ENCODE data around the gene ALKBH4.
"Not testable (repeated sequence)": the region's sequence is repeated elsewhere in the genome, so short reads cannot be mapped to it uniquely, and the experiment has no call there.

The ALKBH4 gene

DNA sequence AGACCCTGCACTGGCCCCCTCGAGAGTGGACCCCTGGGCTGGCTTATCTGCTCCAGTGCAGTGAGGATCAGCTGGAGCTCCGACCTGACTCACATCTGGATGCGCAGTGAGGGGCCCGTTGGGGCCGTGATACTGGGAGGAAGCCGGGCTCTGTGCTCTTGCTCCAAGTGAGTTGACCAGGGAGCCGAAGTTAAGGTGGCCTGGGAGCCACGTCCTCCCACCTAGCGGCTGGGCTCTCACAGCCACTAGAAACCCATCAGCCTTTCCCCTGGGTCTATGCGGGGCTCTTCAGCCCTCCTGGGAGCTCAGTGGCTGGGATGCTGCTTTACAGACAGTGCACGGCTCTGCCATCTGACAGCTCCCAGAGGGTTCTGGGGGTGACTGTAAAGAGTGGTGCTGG lies 9.1 kb downstream of the ALKBH4 start:
- FAIRE-seq (no peak), DNase-seq (ENCODE audit: low spot score) (no peak)

DNA sequence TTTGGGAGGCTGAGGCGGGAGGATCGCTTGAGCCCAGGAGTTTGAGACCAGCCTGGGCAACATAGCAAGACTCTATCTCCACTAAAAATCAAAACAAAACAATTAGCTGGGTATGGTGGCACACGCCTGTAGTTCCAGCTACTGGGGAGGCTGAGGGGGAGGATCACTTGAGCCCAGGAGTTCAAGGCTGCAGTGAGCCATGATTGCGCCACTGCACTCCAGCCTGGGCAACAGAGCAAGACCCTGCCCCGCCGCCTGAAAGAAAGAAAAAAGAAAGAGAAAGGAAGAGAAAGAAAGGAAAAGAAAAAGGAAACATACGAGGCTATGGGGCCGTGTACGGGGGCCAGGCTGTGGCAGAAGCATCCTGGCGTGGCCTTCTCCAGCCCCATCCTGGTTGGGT lies 9.7 kb downstream of the ALKBH4 start:
- not testable (repeated sequence) for DNase-seq (ENCODE audit: low spot score); FAIRE-seq

DNA sequence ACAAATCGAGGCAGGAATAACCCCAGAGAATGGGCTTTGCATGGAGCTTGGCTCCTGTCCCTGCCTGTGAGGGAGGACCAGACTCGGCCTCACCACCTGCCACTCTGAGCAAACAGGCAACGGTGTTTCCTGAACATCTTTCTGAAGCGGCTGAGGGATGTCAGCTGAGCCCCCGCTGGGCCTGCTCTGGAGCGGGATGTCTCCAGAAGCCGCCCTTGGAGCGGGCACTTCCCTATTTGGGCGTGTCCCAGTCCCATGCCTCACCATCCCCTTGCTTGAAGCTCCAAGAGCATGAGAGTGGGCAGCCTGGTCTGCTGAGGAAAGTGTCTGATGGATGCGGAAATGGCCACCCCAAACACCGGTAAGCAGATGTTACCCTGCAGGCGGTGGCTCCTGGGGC lies 10.2 kb downstream of the ALKBH4 start:
- DNase-seq (ENCODE audit: low spot score): no peak

DNA sequence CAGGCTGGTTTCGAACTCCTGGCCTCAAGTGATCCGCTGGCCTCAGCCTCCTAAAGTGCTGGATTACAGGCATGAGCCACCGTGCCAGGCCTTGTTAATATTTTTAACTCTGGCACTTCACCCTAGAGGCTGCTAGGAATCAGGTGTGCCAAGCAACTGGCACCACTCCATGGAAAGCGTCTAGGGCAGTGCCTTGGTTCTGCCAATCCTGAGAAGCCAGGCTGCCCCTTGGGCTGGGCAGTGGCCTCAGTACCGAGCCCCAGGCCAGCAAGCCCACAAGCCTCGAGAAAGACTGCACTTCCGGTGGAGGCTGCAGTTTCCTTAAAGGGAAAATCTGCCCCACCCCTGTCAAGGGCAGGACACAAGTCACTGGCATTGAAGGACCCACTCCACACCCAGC lies 11.3 kb downstream of the ALKBH4 start:
- no peak for FAIRE-seq
- no peak for DNase-seq (ENCODE audit: low spot score)

More for the DNA sequence above, 10.2 kb downstream of the ALKBH4 start:
- no peak for FAIRE-seq

DNA sequence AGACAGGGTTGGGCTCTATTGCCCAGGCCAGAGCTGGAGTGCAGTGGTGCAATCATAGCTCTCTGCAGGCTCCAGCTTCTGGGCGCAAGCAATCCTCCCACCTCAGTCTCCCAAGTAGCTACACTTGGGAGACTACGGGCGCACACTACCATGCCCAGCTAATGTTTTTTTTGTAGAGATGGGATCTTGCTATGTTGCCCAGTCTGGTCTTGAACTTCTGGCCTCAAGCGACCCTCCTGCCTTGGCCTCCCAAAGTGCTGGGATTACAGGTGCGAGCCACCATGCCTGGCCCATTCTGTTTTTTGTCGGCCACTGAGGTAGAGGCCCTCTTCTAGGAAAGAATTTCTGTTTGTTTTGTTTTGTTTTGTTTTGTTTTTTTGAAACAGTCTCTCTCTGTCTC lies 12.2 kb downstream of the ALKBH4 start:
- FAIRE-seq (no peak), DNase-seq (ENCODE audit: low spot score) (no peak)

DNA sequence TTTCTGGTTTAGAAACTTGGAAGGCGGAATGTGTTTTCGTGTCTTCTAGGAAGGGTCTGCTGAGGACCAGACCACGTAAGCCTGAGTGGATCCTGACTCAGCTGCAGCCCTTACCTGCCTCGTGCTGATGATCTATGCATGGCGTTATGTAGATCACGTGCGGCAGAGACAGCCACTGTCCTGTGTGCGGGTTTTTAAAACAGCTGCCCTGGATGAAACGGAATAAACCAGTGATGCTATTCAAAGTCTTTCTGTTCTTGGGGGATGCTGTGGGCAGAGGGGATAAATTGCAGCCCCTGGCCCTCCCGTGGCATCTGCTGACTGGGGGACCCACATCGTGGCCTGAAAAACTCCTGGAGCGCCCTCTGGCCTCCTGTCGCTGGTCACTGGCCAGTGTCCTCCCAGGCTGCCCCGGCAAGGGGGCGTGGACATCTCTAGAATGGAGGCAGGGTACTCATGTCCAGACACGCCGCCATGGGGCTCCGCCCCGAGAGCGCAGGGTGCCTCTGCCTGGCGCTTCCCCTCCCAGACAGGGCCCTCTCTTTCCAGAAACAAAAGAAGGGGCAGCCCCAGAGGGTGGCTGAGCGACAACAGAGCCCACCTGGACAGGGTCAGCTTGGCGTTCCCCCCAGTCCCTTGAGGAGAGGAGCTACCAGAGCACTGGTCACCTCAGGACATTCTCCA lies 13.2 kb downstream of the ALKBH4 start:
- FAIRE-seq: no peak
- no peak for DNase-seq (ENCODE audit: low spot score)

DNA sequence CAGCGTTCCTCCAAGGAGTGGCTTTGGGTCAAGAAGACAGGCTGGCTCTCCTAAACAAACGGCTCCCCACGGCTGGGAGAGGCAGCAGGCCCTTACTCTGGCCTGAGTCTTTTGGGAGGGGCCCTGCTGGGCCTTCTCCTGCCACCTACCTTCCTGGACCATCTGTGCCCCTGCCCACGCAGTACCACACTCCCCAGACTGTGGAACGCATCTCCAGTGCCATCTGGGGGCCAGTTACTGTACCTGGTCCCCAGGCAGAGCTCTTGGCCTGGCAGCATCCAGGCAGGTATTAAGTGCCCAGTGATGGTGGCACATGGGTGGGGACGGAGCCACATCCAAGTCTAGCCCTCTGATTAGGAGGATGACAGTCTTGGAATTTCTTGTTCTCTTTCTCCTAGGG lies 14.4 kb downstream of the ALKBH4 start:
- peak; percentile 26 for DNase-seq (ENCODE audit: low spot score)

DNA sequence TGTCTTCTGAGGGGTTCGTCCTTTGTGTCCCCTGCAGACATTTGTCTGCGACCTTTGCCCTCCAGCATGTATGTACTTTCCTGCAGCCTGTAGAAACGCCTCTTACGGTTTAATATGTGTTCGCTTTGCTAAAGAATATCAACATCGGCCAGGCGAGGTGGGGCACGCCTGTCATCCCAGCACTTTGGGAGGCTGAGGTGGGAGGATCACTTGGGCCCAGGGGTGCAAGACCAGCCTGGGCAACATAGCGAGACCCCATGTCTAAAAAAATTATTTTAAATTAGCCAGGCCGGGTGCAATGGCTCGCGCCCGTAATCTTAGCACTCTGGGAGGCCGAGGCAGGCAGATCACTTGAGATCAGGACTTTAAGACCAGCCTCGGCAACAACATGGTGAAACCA lies 15.5 kb downstream of the ALKBH4 start:
- DNase-seq (ENCODE audit: low spot score) (no peak), FAIRE-seq (no peak)

More for the DNA sequence above, 14.4 kb downstream of the ALKBH4 start:
- FAIRE-seq: no peak

DNA sequence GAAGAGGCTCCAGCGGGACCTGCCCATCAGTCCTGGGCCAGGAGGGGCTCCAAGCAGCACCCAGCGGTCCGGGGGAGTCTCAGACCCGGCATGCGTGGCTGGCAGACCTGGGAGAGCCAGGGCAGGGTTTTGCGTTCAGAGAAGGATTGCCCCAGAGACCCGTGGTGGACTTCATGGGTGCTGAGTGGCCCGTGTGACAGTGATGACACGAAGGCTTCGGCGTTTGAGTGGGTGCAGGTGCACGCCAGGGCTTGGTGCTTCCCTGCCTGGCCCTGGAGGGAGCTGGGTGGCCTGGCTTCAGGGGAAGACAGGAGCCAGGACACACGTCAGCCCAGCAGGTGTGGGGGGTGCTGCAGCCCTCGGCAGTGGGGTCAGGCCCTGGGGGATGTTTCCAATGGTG lies 17.4 kb downstream of the ALKBH4 start:
- FAIRE-seq: no peak

DNA sequence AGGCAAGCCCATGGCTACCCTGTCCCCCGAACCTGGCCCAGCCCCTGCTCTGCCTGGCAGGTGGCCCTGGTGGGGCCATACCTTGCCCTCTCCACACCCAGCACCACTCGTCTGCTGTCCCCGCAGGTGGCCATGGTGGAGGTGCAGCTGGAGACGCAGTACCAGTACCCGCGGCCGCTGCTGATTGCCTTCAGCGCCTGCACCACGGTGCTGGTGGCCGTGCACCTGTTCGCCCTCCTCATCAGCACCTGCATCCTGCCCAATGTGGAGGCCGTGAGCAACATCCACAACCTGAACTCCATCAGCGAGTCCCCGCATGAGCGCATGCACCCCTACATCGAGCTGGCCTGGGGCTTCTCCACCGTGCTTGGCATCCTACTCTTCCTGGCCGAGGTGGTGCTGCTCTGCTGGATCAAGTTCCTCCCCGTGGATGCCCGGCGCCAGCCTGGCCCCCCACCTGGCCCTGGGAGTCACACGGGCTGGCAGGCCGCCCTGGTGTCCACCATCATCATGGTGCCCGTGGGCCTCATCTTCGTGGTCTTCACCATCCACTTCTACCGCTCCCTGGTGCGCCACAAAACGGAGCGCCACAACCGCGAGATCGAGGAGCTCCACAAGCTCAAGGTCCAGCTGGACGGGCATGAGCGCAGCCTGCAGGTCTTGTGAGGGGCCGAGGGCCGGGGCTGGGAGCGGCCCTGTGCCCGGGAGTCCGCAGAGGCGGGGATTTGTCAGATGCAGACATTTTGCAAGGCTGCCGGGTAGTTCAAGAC lies 18.1 kb downstream of the ALKBH4 start:
- no peak for FAIRE-seq
- DNase-seq (ENCODE audit: low spot score): no peak

More for the DNA sequence above, 17.4 kb downstream of the ALKBH4 start:
- no peak for DNase-seq (ENCODE audit: low spot score)

DNA sequence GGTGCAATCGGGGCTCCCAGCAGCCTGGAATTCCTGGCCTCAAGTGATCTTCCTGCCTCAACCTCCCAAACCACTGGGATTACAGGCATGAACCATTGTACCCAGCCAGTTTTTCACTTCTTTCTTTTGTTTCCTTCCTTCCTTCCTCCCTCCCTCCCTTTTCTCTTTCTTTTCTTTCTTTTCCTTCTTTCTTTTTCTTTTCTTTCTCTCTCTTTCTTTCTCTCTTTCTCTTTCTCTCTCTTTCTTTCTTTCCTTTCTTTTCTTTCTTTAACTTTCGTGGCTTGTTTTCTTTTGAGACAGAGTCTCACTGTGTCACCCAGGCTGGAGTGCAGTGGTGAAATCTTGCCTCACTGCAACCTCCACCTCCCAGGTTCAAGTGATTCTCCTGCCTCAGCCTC lies 19.0 kb downstream of the ALKBH4 start:
- FAIRE-seq (no peak), DNase-seq (ENCODE audit: low spot score) (no peak)

DNA sequence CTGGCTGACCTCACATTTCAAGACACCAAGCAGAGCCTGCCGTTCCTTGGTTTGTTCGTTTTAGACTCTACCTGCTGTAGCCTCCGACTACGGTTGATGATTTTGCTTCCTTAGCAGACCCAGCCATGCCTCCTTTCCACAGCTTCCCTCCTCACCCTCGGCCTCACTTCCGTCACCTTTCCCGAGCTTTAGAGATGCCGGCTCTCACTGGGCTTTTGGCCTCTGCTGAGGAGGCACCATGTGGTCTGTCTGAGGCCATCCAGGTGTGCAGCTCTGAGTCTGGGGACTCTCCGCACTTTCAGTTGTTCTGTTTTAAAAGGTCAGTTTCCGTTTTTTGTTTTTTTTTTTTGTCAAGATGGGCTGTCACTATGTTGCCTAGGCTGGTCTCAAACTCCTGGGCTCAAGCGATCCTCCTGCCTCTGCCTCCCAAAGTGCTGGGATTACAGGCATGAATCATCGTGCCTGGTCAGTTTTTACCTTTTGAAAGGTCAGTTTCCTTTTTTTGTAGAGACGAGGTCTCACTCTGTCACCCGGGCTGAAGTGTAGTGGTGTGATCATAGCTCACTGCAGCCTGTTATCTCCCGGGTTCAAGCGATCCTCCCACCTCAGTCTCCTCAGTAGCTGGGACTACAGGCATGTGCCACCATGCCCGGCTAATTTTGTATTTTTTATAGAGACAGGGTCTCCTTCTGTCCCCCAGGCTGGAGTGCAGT lies 19.5 kb downstream of the ALKBH4 start:
- FAIRE-seq (no peak), DNase-seq (ENCODE audit: low spot score) (no peak)

DNA sequence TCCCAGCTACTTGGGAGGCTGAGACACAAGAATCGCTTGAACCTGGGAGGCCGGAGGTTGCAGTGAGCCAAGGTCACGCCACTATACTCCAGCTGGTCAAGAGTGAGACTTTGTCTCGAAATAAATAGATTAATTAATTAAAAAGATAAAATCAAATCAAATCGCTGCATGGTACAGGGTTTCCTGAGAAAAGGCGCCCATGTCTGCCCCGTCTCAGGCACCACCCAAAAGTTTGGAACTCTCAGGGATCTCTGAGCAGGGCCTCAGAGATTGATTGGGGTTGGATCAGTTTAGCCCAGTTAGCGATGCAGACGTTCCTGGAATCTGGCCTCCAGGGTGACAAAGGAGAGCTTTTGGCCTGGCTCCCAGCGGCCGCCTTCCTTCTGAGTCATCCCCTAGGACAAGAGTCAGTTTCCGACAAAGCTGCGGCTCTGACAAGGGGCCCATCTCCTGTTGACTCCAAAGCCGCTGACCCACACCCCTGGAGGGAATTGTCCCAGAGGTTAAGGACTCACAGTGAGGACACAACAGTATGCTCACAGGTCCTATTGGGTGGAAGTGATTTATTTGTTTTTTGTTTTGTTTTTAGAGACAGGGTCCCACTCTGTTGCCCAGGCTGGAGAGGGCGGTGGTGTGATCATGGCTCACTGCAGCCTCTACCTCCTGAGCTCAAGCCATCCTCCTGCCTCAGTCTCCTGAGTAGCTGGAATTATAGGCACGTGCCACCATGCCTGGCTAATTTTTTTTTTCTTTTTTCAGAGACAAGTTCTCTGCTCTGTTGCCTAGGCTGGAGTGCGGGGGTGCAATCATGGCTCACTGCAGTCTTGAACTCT lies 24.5 kb downstream of the ALKBH4 start:
- peak; percentile 90 for DNase-seq (ENCODE audit: low spot score)
- FAIRE-seq: peak; percentile 91

DNA sequence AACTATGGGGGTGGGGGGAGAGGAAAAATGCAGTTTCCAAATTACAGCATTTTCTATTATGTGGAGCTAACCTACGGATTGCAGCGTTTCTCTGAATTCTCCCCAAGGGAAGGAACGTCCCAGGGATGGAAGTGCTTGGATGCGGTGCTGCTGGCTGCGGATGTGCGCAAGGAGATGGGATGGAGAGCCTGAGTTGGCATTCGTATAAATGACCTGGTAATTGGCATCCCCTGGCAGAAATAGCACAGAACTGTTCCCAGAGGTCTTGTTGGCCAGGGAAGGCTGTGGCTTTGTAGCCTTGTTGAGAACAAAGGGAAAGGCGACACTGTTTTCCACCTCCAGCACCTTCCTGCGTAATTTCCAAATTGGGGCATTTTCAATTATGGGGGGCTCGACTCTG lies 28.5 kb downstream of the ALKBH4 start:
- no peak for DNase-seq (ENCODE audit: low spot score)
- no peak for FAIRE-seq

DNA sequence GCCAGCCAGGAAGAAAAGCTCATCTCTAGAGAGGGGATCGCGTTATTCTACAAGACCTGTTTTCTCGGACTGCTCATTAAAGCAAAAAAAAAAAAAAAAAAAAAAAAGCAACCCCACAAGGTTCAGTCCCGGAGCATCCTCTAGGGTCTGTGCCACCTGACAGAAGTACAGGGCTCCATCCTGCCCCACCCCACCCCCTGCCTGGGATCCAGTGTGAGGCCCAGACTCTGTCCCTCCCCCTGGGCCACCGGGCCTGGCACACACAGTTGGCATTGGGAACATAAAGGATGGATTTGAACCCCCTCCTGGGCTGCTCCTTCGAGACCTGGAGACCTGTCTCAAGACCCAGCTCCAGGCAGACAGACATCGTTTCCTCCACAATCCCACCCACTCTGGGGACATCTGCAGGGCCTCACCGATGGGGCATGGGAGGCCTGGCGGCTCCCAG lies 30.6 kb downstream of the ALKBH4 start:
- FAIRE-seq: no peak
- no peak for DNase-seq (ENCODE audit: low spot score)

DNA sequence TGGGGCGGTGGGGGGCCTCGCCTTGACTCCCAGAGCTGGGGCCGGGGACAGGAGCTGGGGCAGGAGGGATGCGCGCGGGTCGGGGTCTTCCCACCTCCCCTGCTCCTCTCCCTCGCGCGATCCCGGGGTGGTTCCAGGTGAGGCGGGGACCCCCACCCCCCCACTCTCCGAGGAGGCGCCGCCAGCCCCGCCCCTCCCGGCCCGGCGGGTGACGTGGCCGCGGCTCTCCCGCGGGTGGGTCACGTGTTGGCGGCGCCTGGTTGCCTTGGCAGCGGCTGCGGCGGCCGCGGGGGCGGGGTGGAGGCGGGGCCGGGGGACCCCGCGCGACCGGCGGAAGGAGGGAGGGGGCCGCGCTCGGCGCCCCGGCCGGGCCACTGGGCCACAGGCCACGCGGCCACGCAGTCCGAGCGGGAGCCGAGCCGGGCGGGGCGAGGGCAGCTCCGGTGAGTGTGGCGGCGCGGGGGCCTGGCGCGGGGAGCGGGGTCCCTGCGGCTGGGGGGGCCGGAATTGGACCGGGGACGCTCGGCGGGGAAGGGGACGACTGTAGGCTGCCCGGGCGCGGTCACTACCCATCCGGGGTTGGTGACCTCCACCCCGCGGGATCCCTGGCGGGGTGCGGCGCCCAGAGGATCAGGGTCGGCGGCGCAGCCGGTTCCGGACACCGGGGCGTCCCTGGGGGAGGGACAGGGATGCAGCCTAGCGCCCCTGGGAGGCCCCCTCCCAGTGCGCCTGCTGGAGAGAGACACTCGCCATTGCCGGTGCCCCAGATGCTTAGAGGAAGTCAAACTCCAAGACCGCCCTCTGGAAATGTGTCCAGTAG lies 31.2 kb downstream of the ALKBH4 start, which contains the start of gene ORAI2:
ORAI2 (plus strand) TSS at position 357 of the 820 bp plus-strand sequence. CDS start 5,382 bp downstream, outside the sequence.
- peak; percentile 50 for DNase-seq (ENCODE audit: low spot score)
- no peak for FAIRE-seq

DNA sequence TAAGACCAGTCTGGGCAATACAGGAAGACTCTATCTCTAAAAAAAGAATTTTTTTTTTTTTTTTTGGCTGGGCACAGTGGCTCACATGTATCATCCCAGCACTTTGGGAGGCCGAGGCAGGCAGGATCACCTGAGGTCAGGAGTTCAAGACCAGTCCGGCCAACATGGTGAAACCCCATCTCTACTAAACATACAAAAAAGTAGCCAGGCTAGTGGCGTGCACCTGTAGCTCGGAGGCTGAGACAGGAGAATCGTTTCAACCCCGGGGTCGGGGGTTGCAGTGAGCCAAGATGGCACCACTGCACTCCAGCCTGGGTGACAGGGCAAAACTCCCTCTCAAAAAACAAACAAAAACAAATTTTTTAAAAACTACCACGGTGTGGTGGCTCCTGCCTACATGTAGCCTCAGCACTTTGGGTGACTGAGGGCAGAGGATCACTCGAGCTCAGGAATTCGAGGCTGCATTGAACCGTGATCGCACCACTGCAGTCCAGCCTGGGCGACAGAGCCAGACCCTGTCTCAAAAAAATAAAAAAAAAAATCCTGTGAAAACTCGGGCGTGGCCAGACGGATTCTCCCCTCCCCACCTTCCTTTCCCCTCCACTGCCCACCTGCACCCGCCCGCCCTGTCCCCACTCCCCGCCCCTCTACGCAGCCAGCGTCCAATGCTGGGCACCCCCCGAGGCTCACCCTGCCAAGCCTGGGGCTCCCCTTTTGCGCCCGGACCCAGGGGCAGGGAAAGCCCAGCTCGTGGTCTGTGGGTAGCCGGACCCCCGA lies 32.0 kb downstream of the ALKBH4 start:
- FAIRE-seq (no peak), DNase-seq (ENCODE audit: low spot score) (no peak)

DNA sequence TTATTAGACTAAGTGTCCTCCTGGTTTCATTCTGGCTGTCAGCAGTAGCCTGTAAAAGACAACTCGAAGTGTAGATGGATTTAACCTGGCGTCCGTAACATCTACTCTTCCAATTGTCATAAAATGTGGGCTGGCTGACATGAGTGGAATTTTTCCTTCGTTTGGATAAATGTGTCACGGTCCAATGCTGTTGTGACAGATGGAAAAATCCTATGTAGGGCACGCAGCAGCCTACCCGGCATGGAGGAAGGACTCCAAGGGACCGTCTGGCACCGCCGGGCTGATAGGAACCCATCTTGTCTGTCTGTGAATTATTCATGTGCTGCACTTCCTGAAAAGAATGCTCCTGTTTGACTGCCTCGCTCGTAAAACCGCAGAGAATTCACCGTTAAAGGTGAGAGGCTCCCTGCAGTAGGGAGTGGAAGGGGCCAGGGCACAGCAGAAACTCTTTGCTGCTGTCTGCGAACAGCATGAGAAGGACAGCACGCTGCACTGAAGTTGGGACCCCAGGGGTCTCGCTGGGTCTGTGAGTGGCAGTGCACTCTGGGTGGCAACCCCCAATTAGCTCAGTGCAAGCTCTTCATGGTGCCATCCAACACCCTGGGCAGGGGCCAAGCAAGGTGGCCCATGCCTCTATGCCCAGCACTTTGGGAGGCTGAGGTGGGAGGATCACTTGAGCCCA lies 32.9 kb downstream of the ALKBH4 start:
- FAIRE-seq (peak; percentile 94), DNase-seq (ENCODE audit: low spot score) (peak; percentile 92)

All from RCC 7860 (cell line).